ENCODE data around the gene MSH3.

GRCh38 chr5:80705216-80705769 lies 50.8 kb downstream of the MSH3 start:
- TF ChIP-seq YY1 (IDR thresholded peaks at IDR 0.05; ENCODE audit: insufficient read depth, insufficient read length) (no peak), SUZ12 (IDR thresholded peaks at IDR 0.05; ENCODE audit: extremely low read depth, insufficient read depth, insufficient read length) (no peak), ZNF274 (IDR thresholded peaks at IDR 0.05; ENCODE audit: low read depth, low read length) (no peak)
